IPS-18a (cell line): ENCODE measurements around the gene TBC1D22A.

Source experiments
- H3K27ac ChIP-seq: one replicate; pipeline ENCODE4 v1.5.1; 2013; ENCODE audit warnings: low read length
- H3K27me3 ChIP-seq: one replicate; pipeline ENCODE4 v1.6.1; 2013; ENCODE audit warnings: mild to moderate bottlenecking, low read length; ENCODE audit not compliant: control insufficient read depth, insufficient read depth
- H3K36me3 ChIP-seq: one replicate; pipeline ENCODE4 v1.6.1; 2013; ENCODE audit warnings: low read depth, low read length; ENCODE audit not compliant: control insufficient read depth
- H3K4me1 ChIP-seq: one replicate; pipeline ENCODE4 v1.6.1; 2013; ENCODE audit warnings: low read depth, low read length; ENCODE audit not compliant: control insufficient read depth
- H3K4me3 ChIP-seq: one replicate; pipeline ENCODE4 v1.5.1; 2013; ENCODE audit warnings: low read length
- H3K9ac ChIP-seq: one replicate; pipeline ENCODE4 v1.6.1; 2013; ENCODE audit warnings: mild to moderate bottlenecking, low read length, moderate library complexity
- H3K9me3 ChIP-seq: one replicate; pipeline ENCODE4 v1.6.1; 2013; ENCODE audit warnings: low read depth, low read length; ENCODE audit not compliant: control insufficient read depth

The TBC1D22A gene

DNA sequence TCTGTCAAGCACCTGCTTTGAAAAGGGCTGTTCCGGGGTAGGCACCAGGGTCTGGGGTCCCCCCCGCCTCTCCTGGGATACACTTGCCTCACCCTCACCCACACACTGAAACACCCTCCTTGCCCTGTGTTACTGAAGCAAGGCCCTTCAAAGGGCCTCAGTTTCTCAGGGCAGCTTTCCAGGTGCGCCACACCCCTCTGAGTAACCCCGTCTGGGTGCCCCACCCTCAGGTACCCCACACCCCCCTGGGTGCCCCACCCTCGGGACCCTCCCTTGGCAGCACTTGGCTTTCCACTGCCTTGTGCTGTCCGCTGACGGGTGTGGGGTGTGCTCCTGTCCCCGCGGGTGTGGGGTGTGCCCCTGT is 413.6 kb downstream of the TBC1D22A start:
- H3K9me3 ChIP-seq: peaks cover 7% of the 10 kb centered on the region
- no peak overlapping the region for H3K27ac ChIP-seq
- no peak overlapping the region for H3K4me3 ChIP-seq
- no peaks in the 10 kb centered on the region for H3K36me3 ChIP-seq
- no peak overlapping the region for H3K9ac ChIP-seq
- H3K4me1 ChIP-seq: no peaks in the 10 kb centered on the region
- H3K27me3 ChIP-seq: no peaks in the 10 kb centered on the region

DNA sequence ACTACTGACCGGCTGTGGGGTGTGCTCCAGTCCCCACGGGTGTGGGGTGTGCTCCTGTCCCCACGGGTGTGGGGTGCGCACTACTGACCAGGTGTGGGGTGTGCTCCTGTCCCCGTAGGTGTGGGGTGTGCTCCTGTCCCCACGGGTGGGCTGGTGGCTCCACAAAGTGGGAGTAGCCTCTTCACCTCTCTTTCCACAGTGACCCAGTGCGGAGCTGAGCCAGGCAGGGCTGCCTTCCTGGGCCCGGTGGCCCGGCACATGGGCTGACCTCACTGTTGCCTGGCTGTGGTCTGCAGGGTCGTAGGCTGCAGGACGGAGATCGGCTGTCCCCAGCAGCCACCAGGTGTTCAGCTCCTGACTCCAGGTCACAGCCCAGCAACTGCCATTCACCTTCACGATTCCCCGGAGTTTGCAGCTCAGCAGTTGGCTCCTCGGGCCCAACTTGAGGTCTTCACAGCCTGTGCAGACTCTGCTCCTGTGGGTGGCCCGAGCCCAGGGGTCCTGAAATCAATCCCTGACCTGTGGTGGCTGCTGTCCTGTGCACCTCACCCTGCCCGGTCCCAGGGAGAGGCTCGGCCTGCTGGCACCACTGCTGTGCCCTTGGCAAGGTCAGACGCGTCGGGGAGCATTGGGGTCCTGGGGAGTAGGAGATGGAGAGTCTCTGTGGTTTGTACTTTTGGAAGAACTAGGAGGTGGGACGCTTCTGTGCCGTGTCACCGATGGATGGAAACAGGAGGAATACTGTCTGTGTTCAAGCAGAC is 414.3 kb downstream of the TBC1D22A start:
- no peaks in the 10 kb centered on the region for H3K4me1 ChIP-seq
- H3K27me3 ChIP-seq: no peaks in the 10 kb centered on the region
- H3K9ac ChIP-seq: no peak overlapping the region
- no peaks in the 10 kb centered on the region for H3K36me3 ChIP-seq
- H3K9me3 ChIP-seq: peaks cover 11% of the 10 kb centered on the region
- H3K4me3 ChIP-seq: no peak overlapping the region
- no peak overlapping the region for H3K27ac ChIP-seq

DNA sequence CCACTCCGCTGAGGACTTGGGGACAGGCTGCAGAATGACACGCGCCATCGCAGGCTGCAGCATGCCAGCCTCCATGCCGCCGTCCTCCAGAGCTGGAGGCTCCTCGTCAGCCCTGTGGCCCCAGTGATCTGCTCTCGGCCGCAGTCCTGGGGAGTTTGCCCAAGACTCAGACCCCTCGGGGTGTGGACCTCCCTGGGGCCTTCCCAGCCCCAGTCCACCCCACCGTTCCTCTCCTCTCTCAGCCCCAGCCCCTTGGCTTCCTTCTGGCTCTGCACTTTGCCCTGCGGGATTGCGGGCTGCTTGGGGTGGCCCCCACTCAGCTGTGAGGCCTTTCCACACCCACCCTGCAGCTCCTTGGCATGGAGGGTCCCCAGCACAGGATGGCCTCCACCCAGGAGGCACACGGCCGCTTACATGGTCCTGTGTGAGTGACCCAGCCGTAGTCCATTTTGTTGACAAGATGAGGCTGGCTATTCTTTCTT is 414.9 kb downstream of the TBC1D22A start:
- H3K4me3 ChIP-seq: no peak overlapping the region
- no peak overlapping the region for H3K9ac ChIP-seq
- H3K36me3 ChIP-seq: no peaks in the 10 kb centered on the region
- H3K9me3 ChIP-seq: peaks cover 15% of the 10 kb centered on the region
- H3K27me3 ChIP-seq: no peaks in the 10 kb centered on the region
- H3K27ac ChIP-seq: no peak overlapping the region
- H3K4me1 ChIP-seq: no peaks in the 10 kb centered on the region

DNA sequence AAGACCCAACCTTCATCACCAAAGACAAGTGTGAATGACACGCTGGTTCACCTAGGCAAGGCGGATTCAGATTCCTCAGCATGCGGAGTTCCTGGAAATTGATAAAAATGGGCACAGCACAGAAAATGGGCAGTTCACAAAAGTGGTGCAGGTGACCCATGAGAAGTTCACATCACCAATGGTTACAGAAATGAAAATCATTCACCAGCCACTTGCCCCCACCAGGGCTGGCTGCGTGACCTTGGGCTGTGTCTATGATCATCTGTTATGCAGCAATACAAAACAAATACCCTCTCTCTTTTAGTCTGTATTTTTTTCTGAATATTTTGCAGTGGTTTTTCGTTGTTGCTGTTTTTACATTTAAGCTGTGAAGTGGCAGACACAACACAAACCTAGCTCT is 415.9 kb downstream of the TBC1D22A start:
- Histone ChIP-seq H3K9me3 (peaks cover 15% of the 10 kb centered on the region), H3K27ac (no peak overlapping the region), H3K27me3 (no peaks in the 10 kb centered on the region), H3K4me3 (no peak overlapping the region), H3K9ac (no peak overlapping the region), H3K36me3 (no peaks in the 10 kb centered on the region), H3K4me1 (no peaks in the 10 kb centered on the region)

DNA sequence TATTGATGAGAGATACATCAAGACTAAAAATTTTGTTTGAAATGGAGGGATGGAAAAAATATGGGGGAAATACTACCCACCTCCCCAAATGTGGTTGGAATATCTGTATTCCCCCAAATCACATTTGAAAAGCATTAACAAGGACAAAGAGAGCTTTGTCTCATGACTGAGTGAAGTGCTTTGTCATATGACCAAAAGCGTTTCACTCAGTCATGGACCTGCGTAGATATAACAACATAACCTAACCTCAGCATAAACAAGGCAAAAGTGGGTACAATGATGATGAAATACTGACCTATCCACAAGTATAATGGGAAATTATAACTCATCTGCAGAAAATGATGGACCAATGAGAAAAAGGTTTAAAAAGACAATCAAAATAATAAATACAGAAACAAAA is 418.3 kb downstream of the TBC1D22A start:
- H3K36me3 ChIP-seq: no peaks in the 10 kb centered on the region
- H3K27me3 ChIP-seq: no peaks in the 10 kb centered on the region
- H3K9ac ChIP-seq: no peak overlapping the region
- peaks cover 22% of the 10 kb centered on the region for H3K9me3 ChIP-seq
- no peak overlapping the region for H3K27ac ChIP-seq
- H3K4me3 ChIP-seq: no peak overlapping the region
- no peaks in the 10 kb centered on the region for H3K4me1 ChIP-seq

DNA sequence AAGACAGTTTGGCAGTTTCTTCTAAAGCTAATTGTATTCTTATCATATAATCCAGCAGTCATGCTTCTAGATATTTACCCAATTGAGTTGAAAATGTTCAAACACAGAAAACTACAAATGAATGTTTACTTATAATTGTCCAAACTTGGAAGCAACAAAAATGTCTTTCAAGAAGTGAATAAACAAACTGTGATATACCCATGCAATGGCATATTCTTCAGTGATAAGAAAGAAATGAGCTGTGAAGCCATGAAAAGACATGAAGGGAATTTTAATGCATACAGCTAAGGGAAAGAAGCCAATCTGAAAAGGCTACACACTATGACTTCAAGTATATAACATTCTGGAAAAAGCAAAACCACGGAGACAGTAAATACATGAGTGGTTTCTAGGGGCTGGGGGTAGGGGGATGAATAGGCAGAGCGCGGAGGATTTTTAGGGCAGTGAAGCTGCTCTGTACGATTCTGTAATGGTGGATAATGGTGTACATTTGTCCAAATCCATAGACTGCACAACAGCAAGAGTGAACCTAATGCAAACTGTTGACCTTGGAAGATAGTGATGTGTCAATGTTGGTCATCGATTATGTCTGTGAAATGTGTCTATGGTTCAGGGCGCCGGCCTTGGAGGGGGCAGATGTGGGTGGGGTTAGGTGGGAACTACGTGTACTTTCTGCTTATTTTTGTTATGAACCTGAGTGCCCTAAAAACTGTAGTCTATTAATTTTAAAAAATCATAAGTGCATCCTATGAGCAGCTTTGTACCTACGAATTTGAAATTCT is 424.9 kb downstream of the TBC1D22A start:
- Histone ChIP-seq H3K27me3 (no peaks in the 10 kb centered on the region), H3K27ac (no peak overlapping the region), H3K4me1 (no peaks in the 10 kb centered on the region), H3K4me3 (no peak overlapping the region), H3K9ac (no peak overlapping the region), H3K9me3 (peaks cover 13% of the 10 kb centered on the region), H3K36me3 (no peaks in the 10 kb centered on the region)

DNA sequence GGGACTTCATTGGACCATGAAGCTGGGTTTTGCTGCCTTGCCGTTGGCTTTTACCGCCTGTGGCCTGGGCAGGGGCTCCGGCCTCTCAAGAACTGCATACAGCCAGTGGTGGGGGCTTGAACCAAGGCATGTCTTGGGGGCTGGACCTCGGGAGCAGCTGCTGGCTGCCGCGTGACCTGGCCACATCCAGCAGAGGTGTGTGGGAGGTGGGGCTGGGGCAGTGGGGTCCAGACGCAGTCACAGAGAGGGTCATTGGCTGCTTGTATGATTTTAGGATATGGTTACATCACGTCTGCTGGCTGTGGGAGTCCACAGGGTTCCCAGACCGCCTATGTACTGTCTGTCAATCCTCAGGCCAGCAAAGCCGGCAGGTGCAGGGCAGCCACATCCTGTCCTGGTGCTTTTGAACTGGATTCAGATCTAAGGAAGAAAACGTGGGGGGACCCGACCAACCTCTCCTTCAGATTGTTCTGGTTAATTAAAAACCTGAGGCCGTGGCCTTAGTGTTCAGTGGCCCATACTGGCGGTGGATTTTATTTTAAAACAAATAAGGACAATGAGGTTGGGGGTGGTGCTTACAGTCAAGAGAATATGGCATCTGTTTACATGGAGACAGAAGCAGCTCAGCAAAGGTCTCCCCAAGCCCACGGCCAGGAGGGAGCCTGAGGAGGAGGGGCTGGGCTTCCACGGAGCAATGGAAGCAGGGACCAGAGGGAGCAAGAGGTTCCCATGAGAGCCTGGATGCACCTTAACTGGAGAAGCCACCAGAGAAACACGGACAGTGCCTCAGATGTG is 426.0 kb downstream of the TBC1D22A start:
- peaks cover 13% of the 10 kb centered on the region for H3K9me3 ChIP-seq
- H3K27me3 ChIP-seq: no peaks in the 10 kb centered on the region

DNA sequence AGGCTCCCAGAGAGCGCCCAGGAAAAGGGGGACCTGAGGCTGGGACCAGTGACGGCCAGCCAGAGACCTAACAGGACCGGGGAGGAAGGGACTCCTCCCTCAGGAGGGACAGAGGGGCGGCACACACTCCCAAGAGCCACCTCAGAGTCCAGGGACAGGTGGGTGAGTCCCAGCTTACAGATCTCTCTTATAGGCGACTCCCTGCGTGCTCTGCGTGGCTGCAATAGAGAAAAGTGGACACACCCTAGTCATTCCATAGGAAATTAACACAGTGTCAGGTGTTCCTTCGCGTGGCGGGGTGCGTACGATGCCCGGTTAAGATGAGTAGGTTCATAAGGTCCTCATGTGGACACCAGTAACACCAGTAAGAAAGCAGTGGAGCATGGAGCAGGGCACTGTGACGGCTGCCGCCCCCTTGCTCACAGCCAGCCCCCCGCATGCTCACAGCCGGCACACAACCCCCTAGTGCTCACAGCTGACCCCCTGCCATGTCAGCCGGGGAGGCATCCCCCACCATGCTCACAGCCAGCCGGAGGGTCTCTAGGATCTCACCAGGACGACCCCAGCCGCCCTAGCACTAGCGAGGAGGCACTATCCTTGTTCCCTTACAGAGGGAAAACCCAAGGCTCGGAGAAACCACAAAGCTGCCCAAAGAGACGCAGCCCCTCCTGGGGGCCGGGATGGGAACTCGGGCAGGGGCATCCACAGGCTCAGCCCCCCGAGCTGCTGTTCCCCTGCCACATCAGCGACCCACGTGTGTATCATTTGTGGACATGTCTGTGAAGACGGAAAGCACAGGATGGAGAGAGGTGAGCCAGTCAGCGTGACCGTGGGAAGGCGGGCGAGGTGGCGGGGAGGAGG is 426.8 kb downstream of the TBC1D22A start:
- Histone ChIP-seq H3K36me3 (no peaks in the 10 kb centered on the region), H3K4me1 (no peaks in the 10 kb centered on the region), H3K27ac (no peak overlapping the region), H3K9ac (no peak overlapping the region), H3K27me3 (no peaks in the 10 kb centered on the region), H3K9me3 (peaks cover 11% of the 10 kb centered on the region), H3K4me3 (no peak overlapping the region)

More for the DNA sequence above, 426.0 kb downstream of the TBC1D22A start:
- Histone ChIP-seq H3K27ac (no peak overlapping the region), H3K4me3 (no peak overlapping the region), H3K9ac (no peak overlapping the region), H3K36me3 (no peaks in the 10 kb centered on the region), H3K4me1 (no peaks in the 10 kb centered on the region)

DNA sequence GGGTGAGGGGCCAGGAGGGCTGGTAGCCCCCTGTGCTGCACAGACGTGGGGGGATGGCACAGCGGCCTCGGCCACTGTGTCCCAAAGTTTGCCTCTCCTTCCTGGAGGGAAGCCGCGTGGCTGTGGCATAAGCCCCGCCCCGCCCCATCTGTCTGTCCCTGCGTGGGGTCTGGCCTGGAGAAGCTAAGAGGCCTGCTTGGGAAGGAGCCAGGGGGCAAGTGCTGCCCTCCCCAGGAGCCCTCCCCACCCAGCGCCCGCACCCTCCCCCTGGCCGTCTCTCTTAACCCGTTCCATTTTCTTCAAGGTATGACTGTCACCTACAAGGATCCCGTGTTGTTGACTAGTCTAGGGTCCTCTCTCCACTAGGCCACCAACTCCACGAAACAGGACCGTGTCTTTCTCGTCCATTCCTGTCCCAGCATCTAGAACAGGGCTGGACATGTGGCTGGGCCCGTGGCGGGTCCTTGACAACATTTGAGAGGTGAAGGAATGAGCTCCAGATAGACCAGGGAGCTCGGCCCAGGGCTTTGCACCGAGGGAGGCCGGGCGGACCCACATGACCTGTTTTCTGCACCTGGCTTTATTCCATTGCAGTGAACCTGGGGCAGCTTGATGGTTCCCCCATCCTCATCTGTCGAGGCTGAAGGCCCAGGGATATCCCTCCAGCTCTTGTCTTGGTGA is 428.0 kb downstream of the TBC1D22A start:
- Histone ChIP-seq H3K36me3 (no peaks in the 10 kb centered on the region), H3K27ac (no peak overlapping the region), H3K27me3 (no peaks in the 10 kb centered on the region), H3K9me3 (peaks cover 9% of the 10 kb centered on the region), H3K4me3 (no peak overlapping the region), H3K9ac (no peak overlapping the region), H3K4me1 (no peaks in the 10 kb centered on the region)

DNA sequence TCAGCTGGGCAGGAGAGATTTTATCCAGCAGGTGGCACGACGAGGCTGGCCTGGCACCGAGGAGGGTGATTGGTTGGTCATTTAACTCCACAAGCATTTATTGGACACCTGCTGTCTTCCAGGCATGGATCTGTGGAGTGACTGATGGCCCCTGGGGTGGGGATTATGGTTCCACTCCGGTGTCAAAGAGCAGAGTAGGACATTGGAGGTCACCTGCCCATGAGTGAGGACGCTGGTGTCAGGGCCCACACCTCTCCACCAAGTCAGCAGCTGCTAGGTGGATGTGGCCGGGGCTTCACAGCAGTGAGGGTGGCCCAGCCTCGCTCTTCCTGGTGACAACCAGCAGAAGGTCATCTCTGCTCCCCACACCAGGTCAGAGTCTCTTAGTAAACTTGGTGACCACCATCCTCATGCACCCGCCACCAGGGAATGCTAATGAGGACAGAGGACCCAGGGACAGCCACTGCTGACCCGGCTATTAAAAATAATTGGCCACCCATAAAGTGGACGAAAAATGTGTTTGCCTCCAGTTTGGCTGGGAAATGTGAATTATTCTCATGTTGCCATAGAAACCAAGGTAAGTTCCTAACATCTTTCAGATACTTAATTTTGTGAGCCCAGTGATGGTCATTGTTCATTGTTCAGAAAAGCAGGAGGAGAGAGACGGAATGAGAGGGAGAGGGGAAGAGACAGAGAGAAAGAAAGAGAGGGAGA is 428.7 kb downstream of the TBC1D22A start:
- H3K4me1 ChIP-seq: no peaks in the 10 kb centered on the region
- no peaks in the 10 kb centered on the region for H3K36me3 ChIP-seq
- H3K27me3 ChIP-seq: no peaks in the 10 kb centered on the region
- H3K27ac ChIP-seq: no peak overlapping the region
- H3K4me3 ChIP-seq: no peak overlapping the region
- H3K9me3 ChIP-seq: peaks cover 4% of the 10 kb centered on the region
- H3K9ac ChIP-seq: no peak overlapping the region
